RPMI7951 (cell line): ENCODE measurements around the gene CARMIL3. TPM values are rescaled to one million over a fixed set of nuclear protein-coding genes. Genes with fewer than 3 reads are reported as not detected.

ENCODE experiments used
- DNase-seq: peaks from one replicate; pipeline ENCODE4 v3.0.0-alpha.2; 2012; ENCODE audit warnings: low read depth
- total RNA-seq: library from RNA; depleted of rRNA; stranded (reverse); fragments of >200 nt; shearing (Covaris generic); gene quantifications from 2 replicates; pipeline ENCODE4 v1.2.3, GENCODE V29; 2014; rRNA removed

CARMIL3 gene
- total RNA-seq, 1 experiment from 2014 or later, result 0.12 TPM

GRCh38 chr14:24114532-24115421 lies 63.0 kb downstream of the CARMIL3 start, which contains the start of the genes DCAF11 and NRL:
Gene DCAF11 (plus strand): TSS chr14:24114777. CDS start chr14:24115595, 818 bp downstream.
Gene NRL (minus strand): TSS chr14:24114949. CDS start chr14:24082848, 32,101 bp downstream.
- DNase-seq, result peak; percentile 99

DNA sequence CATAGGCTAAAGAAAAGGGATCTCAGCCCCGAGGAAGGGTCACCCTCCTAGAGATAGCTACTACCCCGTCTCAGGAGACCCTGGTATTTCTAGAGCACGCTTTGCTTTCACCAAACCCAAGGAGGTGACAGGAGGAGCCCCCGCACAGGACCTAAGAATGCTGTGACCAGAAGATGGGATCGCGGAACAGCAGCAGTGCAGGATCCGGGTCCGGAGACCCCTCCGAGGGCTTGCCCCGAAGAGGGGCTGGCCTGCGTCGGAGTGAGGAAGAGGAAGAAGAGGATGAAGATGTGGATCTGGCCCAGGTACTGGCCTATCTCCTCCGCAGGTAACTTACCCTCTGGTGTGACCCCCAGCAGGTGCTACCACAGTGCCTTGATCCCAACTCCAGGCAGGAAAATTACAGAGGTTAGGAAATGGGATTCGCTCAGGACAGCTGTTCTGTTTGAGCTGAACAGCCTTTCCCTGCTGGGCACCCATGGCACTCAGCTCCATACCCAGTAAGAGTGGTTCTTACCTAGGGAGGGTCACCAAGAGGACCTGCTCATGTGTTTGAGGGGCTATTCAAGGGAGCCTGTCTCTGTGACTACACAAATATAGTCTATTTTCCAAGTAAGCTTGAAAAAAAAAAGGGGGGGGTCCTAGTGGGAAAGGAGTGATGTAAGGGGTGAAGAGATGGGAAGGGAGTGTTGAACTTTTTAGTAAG lies 63.8 kb downstream of the CARMIL3 start:
- no peak for DNase-seq

DNA sequence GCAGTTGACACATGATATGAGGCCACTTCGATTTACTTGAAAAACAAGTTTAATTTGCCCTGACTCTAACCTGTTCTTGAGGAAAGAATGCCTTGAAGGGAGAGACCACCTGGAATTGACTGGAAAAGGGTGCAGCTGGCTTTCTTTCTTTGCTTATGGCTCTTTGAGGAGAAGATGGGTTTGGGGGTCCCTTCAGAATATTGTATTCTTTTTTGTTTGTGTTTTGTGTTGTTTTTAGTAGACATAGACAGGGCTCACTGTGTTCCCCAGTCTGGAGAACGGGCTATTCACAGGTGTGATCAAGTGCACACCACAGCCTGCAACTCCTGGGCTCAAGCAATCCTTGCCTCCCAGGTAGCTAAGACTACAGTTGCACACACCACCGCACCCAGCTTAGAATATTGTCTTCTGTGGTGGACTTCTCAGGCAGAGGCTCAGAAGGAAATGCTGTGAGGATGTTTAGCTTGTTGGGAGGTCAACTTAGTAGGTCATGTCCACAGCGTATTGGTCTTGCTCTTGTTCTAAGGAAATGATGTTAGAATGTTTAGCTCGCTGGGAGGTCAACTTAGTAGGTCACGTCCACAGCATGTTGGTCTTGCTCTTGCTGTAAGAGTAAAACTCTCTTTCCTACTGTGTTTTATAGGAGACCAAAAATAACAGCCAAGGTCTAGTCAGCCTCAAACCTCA lies 64.5 kb downstream of the CARMIL3 start:
- no peak for DNase-seq

DNA sequence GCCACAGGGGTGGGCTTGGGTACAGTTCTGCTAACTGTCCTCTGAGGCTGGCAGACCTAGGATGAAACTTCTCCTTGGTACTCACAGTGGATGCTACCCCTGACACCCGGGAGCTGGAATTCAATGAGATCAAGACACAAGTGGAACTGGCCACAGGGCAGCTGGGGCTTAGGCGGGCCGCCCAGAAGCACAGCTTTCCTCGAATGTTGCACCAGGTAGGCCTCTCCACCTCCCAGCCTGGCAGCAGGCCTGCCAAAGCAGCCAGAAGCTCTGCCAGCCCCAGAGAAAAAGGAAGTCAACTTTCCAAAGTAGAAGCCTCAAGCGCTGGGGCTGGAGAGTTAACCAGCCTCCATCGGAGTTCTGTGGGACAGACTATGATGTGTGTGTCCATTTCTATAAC lies 65.4 kb downstream of the CARMIL3 start:
- DNase-seq, result no peak

Other genes starting within 250 kb of the CARMIL3 start
- 25.1 and 48.0 TPM in 2 replicates for gene DHRS4, start 98.2 kb upstream of the CARMIL3 start, total RNA-seq
- 15.9 and 16.5 TPM in 2 replicates for gene DHRS4L2, start 63.1 kb upstream of the CARMIL3 start, total RNA-seq
- gene CPNE6, start 19.6 kb downstream of the CARMIL3 start, total RNA-seq, result not detected in 2 replicates
- 12.3 and 12.5 TPM in 2 replicates for gene PCK2, start 42.3 kb downstream of the CARMIL3 start, total RNA-seq
- 42.9 and 57.1 TPM in 2 replicates for gene DCAF11, start 62.8 kb downstream of the CARMIL3 start, total RNA-seq
- 0.60 and 1.5 TPM in 2 replicates for gene NRL, start 62.9 kb downstream of the CARMIL3 start, total RNA-seq
- 0.20 TPM in 1 of 2 replicates, not detected in the other for gene FITM1, start 78.7 kb downstream of the CARMIL3 start, total RNA-seq
- 294 and 310 TPM in 2 replicates for gene PSME1, start 84.2 kb downstream of the CARMIL3 start, total RNA-seq
- gene EMC9, start 89.6 kb downstream of the CARMIL3 start, total RNA-seq, result 25.8 and 32.6 TPM in 2 replicates
- gene PSME2, start 94.6 kb downstream of the CARMIL3 start, total RNA-seq, result 237 and 262 TPM in 2 replicates
- 28.5 and 37.8 TPM in 2 replicates for gene RNF31, start 95.5 kb downstream of the CARMIL3 start, total RNA-seq
- gene IRF9, start 109.3 kb downstream of the CARMIL3 start, total RNA-seq, result 39.3 and 54.4 TPM in 2 replicates
- gene REC8, start 120.1 kb downstream of the CARMIL3 start, total RNA-seq, result 0.39 and 1.1 TPM in 2 replicates
- 22.9 and 30.9 TPM in 2 replicates for gene IPO4, start 136.8 kb downstream of the CARMIL3 start, total RNA-seq
- gene TM9SF1, start 143.4 kb downstream of the CARMIL3 start, total RNA-seq, result 52.5 and 69.2 TPM in 2 replicates
- not detected in 2 replicates for gene TSSK4, start 153.7 kb downstream of the CARMIL3 start, total RNA-seq
- 13.5 and 39.7 TPM in 2 replicates for gene CHMP4A, start 161.5 kb downstream of the CARMIL3 start, total RNA-seq
- 23.3 and 26.2 TPM in 2 replicates for gene MDP1, start 164.1 kb downstream of the CARMIL3 start, total RNA-seq
- 306 and 349 TPM in 2 replicates for gene NEDD8, start 180.4 kb downstream of the CARMIL3 start, total RNA-seq
- 51.2 and 52.9 TPM in 2 replicates for gene GMPR2, start 180.9 kb downstream of the CARMIL3 start, total RNA-seq
- gene TINF2, start 190.6 kb downstream of the CARMIL3 start, total RNA-seq, result 39.5 and 42.9 TPM in 2 replicates
- gene TGM1, start 211.2 kb downstream of the CARMIL3 start, total RNA-seq, result 0.60 and 0.78 TPM in 2 replicates
- 15.8 and 20.2 TPM in 2 replicates for gene RABGGTA, start 219.6 kb downstream of the CARMIL3 start, total RNA-seq
- gene DHRS1, start 247.8 kb downstream of the CARMIL3 start, total RNA-seq, result 12.6 and 15.6 TPM in 2 replicates
- gene NOP9, start 247.8 kb downstream of the CARMIL3 start, total RNA-seq, result 10.7 and 10.8 TPM in 2 replicates